ENCODE results near the gene OTUB2.

The OTUB2 gene

DNA sequence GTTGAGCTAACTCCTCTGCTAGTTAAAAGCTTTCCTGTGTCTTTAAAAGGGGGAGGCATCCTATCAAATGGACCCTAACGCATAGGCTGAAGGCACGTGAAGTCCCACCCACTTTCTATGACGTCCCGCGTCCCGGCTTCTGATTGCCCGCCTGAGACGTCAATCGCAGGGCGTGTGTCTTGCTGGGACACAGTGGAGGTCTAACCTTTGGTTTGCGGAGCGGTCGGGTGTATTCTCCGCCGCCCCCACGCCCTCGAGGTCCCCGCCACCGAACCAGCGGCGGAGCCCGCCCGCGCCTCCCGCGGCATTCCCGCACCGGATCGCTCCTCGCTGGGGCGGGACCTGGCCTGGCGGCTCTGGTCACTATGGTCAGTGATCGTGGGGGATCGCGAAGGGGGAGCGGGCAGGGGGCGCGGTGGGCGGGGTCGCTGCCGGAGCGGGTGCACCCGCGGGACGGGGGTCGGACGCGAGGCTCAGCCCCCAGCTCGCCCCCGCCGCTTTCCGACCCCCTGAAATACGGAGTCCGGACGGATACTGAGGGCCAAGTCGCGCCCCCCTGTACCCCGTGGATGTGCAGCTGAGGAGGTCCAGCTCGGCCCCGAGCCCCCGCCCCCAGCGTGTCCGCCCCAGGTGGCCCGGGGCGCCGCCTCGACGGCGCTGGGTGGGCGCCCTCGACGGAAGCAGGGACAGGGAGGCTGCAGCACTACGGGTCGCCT is at the start of gene OTUB2:
OTUB2 (plus strand) TSS at position 168 of the 716 bp plus-strand sequence; CDS start at position 366, 198 bp downstream.
- Histone ChIP-seq H3K4me3 (ENCODE audit: low read length) (peak within 1 kb of the TSS; percentile 52), H3K27me3 (ENCODE audit: insufficient read depth, low read length) (no peaks in the 10 kb centered on the region)

DNA sequence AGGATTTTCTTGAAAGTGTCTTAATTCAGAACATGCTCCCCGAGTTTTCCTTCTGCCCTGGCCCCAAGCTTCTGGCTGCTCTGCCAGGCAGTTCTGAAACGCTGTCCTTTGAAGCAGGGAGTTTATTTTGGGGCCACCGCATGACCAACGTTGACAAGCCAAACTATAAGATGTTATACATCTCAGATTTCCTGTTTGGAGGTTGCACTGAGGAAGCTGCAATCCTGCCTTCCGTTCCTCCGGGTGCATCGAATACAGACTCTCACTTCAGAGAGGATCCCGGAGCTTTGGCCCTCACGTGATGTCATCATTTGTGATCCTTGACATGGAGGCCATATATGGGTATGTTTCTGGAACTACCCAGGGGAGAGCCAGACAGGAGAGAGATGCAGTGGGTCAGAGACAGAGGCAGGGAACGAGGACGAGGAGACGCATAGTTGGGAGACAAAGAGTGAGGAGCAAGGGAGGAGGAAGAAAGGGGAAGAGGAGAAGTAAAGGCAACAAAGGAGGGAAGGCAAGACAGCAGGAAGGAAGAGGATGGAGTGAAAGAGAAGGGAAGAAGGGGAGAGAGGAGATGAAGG is 49.6 kb upstream of the OTUB2 start, which contains the start of gene ASB2:
ASB2 (minus strand) TSS at position 94 of the 581 bp plus-strand sequence. CDS start 12,031 bp downstream, outside the sequence.
- Histone ChIP-seq H3K36me3 (ENCODE audit: insufficient read depth, low read length) (no peaks in the 10 kb centered on the region), H3K4me3 (ENCODE audit: low read length) (no peak within 1 kb of the TSS), H2AFZ (ENCODE audit: low read depth, low read length) (no peak within 1 kb of the TSS), H3K9me3 (ENCODE audit: low read length) (no peaks in the 10 kb centered on the region), H3K27me3 (ENCODE audit: insufficient read depth, low read length) (no peaks in the 10 kb centered on the region), H3K4me1 (ENCODE audit: insufficient read depth, low read length) (no peaks in the 10 kb centered on the region)

More for the DNA sequence above, at the start of gene OTUB2:
- H3K36me3 ChIP-seq (ENCODE audit: insufficient read depth, low read length), result no peaks in the 10 kb centered on the region
- peaks cover 11% of the 10 kb centered on the region for H3K4me1 ChIP-seq (ENCODE audit: insufficient read depth, low read length)
- H3K9me3 ChIP-seq (ENCODE audit: low read length), result no peaks in the 10 kb centered on the region
- H2AFZ ChIP-seq (ENCODE audit: low read depth, low read length), result peak within 1 kb of the TSS; percentile 78

DNA sequence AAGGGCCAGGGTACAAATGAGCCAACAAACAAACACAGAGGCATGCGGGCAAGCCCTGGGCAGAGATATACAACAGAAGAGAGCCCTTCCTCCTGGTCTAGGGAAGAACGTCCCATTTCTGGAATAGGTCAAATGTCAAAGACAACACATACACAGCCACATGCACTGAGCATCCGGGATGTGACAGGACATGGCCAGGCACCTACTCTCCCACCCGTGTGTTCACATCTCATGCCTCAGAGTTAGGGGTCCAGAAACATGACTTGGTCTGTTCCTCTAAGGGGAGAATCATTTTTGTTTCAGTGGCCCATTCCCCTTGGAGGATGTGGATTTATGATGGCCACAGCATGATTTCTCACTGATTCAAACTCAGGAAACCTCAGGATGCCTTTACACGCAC is 49.0 kb upstream of the OTUB2 start:
- Histone ChIP-seq H3K4me1 (ENCODE audit: insufficient read depth, low read length) (no peaks in the 10 kb centered on the region), H3K4me3 (ENCODE audit: low read length) (no peak overlapping the region), H3K27me3 (ENCODE audit: insufficient read depth, low read length) (no peaks in the 10 kb centered on the region), H3K36me3 (ENCODE audit: insufficient read depth, low read length) (no peaks in the 10 kb centered on the region), H2AFZ (ENCODE audit: low read depth, low read length) (no peak overlapping the region), H3K9me3 (ENCODE audit: low read length) (no peaks in the 10 kb centered on the region)

DNA sequence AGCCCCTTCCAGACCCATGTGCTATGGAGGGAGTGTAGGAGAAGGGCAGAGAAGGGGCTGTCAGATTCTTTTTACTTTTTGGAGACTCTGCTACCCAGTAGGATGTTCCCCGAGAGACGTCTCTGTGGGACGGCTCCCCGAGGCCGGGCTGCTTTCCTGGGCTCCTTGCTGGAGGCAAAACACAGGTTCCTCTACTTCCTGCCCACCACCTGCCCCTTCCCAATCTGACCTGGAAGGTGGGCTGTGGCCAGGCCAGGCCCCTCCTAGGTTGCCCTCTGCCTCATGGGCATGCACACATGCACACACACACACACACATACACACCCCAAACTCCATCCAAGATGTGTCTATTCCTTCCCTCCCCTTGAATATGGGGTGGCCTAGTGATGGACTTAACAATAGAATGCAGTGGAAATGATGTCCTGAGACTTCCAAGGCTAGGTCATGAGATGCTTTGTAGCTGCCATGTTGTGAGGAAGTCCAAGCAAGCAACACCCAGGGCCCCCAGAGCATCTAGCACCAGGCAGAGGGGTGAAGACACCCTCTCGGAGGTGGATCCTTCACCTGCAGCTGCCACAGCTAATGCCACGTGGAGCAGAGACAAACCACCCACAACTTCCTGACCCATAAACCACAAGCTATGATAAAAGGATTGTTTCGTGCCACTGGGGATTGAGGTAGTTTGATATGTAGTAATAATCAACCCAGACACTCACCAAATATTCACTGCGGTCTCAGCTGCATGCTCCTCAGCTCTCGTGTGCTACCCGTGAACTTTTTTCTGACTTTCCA is 48.2 kb upstream of the OTUB2 start:
- no peaks in the 10 kb centered on the region for H3K4me1 ChIP-seq (ENCODE audit: insufficient read depth, low read length)
- H3K27me3 ChIP-seq (ENCODE audit: insufficient read depth, low read length), result no peaks in the 10 kb centered on the region
- H3K4me3 ChIP-seq (ENCODE audit: low read length), result no peak overlapping the region
- no peaks in the 10 kb centered on the region for H3K9me3 ChIP-seq (ENCODE audit: low read length)
- no peaks in the 10 kb centered on the region for H3K36me3 ChIP-seq (ENCODE audit: insufficient read depth, low read length)
- no peak overlapping the region for H2AFZ ChIP-seq (ENCODE audit: low read depth, low read length)

DNA sequence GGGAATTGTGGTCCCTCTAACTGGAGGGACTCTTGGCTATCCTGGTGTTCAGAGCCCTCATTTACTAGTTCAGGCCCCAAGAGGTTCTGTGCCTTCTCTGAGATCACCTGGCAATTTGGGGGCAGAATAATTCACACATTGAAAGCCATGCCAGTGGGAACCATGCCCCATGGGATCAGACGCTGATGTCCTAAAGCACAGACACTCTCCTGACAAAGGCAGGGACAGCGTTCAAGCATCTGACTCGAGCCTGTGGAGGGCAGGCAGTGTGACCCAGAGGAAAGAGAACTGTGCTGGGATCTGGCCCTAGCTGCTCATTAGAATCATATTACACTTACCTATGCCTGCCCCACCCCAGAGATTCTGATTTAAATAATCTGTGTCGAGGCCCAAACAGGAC is 47.4 kb upstream of the OTUB2 start:
- H3K9me3 ChIP-seq (ENCODE audit: low read length), result no peaks in the 10 kb centered on the region
- H3K36me3 ChIP-seq (ENCODE audit: insufficient read depth, low read length), result no peaks in the 10 kb centered on the region
- no peaks in the 10 kb centered on the region for H3K27me3 ChIP-seq (ENCODE audit: insufficient read depth, low read length)
- H3K4me1 ChIP-seq (ENCODE audit: insufficient read depth, low read length), result no peaks in the 10 kb centered on the region
- H2AFZ ChIP-seq (ENCODE audit: low read depth, low read length), result no peak overlapping the region
- no peak overlapping the region for H3K4me3 ChIP-seq (ENCODE audit: low read length)

DNA sequence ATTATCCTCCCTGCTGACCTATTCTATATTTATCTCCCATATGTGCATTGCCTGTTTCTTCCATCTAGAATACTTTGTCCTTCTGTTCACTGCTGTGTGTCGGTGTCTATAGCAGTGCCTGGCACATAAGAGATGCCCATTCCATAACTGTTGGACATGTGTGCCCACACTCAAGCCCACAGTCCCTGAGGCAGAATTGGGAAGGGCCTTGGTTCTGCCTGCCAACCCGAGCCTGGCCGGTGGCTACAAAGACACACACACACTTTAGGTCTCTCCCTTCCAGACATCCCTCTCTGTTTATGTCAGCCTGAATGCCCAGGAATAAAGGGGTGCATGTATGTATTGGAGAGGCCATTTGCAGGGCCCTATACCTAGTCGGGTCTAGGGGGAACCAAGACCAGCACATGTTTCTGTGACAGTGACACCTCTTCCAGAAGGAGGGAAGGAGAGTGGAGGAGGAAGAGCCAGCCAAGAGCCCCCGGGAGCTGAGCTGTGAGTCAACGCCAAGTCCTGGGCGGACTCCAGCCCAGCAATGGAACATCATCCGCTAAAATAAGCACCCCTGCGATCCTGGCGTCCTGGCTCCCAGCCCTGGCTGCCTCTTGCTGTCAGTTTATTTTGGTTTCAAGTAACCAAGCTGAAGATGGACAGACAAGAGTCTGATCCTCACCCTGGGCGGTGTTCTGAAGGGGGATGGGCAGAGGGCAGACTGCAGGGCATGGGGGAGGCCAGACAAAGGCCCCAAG is 45.5 kb upstream of the OTUB2 start:
- no peak overlapping the region for H3K4me3 ChIP-seq (ENCODE audit: low read length)
- peaks cover 3% of the 10 kb centered on the region for H3K4me1 ChIP-seq (ENCODE audit: insufficient read depth, low read length)
- H3K9me3 ChIP-seq (ENCODE audit: low read length), result no peaks in the 10 kb centered on the region
- H3K27me3 ChIP-seq (ENCODE audit: insufficient read depth, low read length), result no peaks in the 10 kb centered on the region
- H3K36me3 ChIP-seq (ENCODE audit: insufficient read depth, low read length), result no peaks in the 10 kb centered on the region
- H2AFZ ChIP-seq (ENCODE audit: low read depth, low read length), result no peak overlapping the region

DNA sequence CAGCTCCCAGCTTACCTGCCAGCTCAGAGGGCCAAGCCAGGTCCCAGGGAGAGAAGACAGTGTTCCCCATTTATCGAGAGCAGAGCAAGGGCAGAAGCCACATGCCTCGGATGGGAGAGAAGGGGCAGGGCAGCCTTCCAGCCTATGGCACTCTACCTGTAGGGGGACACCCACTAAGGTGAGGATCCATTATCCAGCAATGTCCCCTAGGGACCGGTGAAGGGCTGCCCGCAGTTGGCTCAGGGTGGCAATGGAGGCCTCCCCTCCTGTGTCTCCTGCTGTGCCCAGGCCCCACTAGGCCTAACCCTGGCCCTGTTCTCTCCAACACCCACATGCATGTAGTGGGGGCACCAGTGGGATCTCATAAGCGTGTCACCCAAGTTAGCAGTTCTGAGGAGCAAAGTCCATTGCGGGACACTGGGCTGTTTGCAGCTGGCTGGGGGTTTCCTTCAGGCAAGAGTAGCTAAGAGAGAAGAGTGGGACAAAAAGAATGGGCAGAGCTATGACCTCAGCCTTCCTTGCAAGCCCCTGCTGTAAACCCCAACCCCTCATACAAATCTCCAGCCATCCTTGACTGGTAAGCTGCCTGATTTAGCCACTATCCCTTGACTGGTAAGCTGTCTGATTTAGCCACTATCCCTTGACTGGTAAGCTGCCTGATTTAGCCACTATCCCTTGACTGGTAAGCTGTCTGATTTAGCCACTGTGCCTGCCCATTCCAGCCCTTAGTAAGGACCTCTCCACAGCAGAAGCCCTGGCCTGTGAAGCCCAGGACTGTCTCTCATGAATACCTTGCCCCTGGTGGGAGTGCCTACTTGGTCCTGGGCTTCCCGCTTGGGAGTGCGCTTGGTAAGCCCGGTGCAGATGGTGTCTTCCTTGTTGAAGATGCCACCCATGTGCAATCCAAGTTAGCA is 44.6 kb upstream of the OTUB2 start:
- H3K36me3 ChIP-seq (ENCODE audit: insufficient read depth, low read length), result no peaks in the 10 kb centered on the region
- peaks cover 3% of the 10 kb centered on the region for H3K4me1 ChIP-seq (ENCODE audit: insufficient read depth, low read length)
- H3K9me3 ChIP-seq (ENCODE audit: low read length), result no peaks in the 10 kb centered on the region
- no peaks in the 10 kb centered on the region for H3K27me3 ChIP-seq (ENCODE audit: insufficient read depth, low read length)
- H3K4me3 ChIP-seq (ENCODE audit: low read length), result no peak overlapping the region
- no peak overlapping the region for H2AFZ ChIP-seq (ENCODE audit: low read depth, low read length)

DNA sequence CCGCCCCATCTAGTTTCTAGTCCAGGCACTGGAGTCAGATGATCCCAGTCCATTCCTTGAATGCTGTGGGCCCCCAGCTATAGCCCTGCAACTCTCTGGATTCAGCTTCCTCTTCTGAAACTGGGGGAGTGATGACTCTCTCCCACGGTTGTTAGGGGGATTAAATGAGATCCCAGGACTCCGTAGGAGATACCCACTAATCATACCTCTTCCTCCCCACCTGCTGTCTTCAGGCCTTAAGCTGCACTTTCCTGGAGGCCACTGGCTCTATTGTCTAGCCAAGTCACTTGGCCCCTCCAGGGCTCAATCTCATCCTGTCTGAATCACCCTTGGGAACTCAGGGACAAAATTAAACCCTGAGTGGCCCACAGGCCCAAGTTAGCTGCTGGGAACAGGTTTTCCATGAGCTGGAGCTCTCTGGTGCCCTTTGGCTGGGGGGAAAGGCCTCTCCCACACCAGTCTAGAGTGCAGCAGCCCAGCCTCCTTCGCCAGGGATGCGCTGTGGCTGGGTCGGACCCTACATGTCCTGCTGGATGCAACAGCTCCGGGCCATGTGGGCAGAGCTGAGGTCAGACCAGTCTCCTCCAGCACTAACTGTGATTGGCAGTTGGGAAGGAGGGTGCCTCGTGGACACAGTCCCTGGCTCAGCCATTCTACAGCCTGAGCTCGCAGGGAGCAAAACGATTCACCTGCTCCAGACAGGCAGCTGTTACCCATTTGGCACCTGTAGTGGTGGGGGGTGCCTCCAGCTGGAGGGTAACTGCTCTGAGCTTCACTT is 43.7 kb upstream of the OTUB2 start:
- no peaks in the 10 kb centered on the region for H3K27me3 ChIP-seq (ENCODE audit: insufficient read depth, low read length)
- H3K4me1 ChIP-seq (ENCODE audit: insufficient read depth, low read length), result peaks cover 3% of the 10 kb centered on the region
- no peaks in the 10 kb centered on the region for H3K36me3 ChIP-seq (ENCODE audit: insufficient read depth, low read length)
- no peaks in the 10 kb centered on the region for H3K9me3 ChIP-seq (ENCODE audit: low read length)
- H3K4me3 ChIP-seq (ENCODE audit: low read length), result no peak overlapping the region
- H2AFZ ChIP-seq (ENCODE audit: low read depth, low read length), result no peak overlapping the region

DNA sequence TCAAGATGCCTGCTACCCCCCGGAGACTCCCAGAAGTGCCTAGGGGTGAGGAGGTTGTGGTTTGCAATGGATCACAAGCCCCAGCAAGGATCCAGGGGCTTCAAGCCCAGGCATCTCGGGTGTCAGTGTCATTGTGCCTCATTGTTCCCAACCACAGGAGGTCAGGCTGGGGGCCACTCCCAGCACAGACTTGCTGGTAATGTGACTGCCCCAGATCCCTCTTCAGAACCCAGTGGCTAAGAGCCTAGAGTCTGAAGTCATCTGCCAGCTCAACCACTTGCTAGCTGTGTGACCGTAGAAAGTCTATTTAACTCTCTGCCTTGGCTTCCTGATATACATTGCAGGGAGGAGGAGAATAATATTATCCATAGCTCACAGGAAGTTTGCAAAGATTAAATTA is 42.1 kb upstream of the OTUB2 start:
- H3K4me3 ChIP-seq (ENCODE audit: low read length), result no peak overlapping the region
- H2AFZ ChIP-seq (ENCODE audit: low read depth, low read length), result no peak overlapping the region
- peaks cover 3% of the 10 kb centered on the region for H3K4me1 ChIP-seq (ENCODE audit: insufficient read depth, low read length)

DNA sequence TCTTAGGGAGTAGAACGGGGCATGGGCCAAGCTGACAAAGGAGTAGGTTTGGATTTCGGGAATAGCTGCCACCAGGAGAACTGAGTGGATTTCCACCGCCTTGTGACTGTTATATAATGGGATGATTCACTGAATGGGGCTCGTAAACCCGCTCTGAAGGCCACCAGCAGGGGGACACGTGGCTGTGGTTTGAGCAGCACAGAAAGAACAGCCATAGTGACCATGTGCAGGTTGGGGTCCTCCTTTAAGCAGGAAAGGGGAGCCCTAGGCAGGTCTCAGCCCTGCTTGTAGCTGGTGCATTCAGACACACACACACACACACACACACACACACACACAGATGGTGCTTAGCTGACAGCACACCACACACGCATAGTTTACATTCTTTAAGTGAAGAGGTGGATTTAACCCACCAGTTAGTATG is 41.1 kb upstream of the OTUB2 start:
- no peak overlapping the region for H2AFZ ChIP-seq (ENCODE audit: low read depth, low read length)
- H3K4me1 ChIP-seq (ENCODE audit: insufficient read depth, low read length), result peaks cover 3% of the 10 kb centered on the region
- H3K36me3 ChIP-seq (ENCODE audit: insufficient read depth, low read length), result no peaks in the 10 kb centered on the region
- no peak overlapping the region for H3K4me3 ChIP-seq (ENCODE audit: low read length)
- no peaks in the 10 kb centered on the region for H3K9me3 ChIP-seq (ENCODE audit: low read length)
- H3K27me3 ChIP-seq (ENCODE audit: insufficient read depth, low read length), result no peaks in the 10 kb centered on the region

More for the DNA sequence above, 42.1 kb upstream of the OTUB2 start:
- H3K36me3 ChIP-seq (ENCODE audit: insufficient read depth, low read length), result no peaks in the 10 kb centered on the region
- H3K9me3 ChIP-seq (ENCODE audit: low read length), result no peaks in the 10 kb centered on the region
- no peaks in the 10 kb centered on the region for H3K27me3 ChIP-seq (ENCODE audit: insufficient read depth, low read length)

DNA sequence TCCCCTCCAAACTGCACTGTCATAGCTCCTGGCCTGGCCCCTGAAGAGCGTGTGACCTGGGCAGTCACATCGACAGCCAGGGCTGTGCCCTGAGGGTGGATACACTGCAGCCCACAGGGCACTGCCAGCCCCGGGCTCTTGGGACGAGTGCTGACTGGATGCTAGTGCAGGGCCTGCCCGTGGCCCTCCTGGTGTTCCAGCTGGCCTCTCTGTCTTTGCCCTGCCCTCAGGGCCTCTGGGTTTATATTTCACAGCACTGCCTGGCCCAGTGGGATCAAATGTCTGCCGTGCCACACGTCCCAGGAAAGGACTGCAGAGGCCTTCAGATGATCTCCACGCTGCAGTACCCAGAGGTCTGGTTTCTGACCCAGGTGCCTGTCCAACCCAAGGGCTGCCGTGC is 39.2 kb upstream of the OTUB2 start:
- Histone ChIP-seq H3K4me1 (ENCODE audit: insufficient read depth, low read length) (peaks cover 3% of the 10 kb centered on the region), H3K9me3 (ENCODE audit: low read length) (no peaks in the 10 kb centered on the region), H3K27me3 (ENCODE audit: insufficient read depth, low read length) (no peaks in the 10 kb centered on the region), H3K36me3 (ENCODE audit: insufficient read depth, low read length) (no peaks in the 10 kb centered on the region), H3K4me3 (ENCODE audit: low read length) (no peak overlapping the region), H2AFZ (ENCODE audit: low read depth, low read length) (no peak overlapping the region)
